Esophagus (tissue), 2 donors: Measurements from ENCODE around the gene LTK. TPM values are rescaled to one million over a fixed set of nuclear protein-coding genes. Genes with fewer than 3 reads are reported as not detected.
A peak's percentile ranks its signal among the peaks of the same experiment; 100 is the strongest.

Experiments used
- H3K27ac ChIP-seq, 2 donors: one replicate each; pipeline ENCODE4 v1.5.1; 2013; ENCODE audit warnings: low read depth in 2 of 2, mild to moderate bottlenecking in 2 of 2, inconsistent platforms in 1 of 2, low read length in 1 of 2, moderate library complexity in 1 of 2
- H3K27me3 ChIP-seq, 2 donors: one replicate each; pipeline ENCODE4 v1.6.1; 2013; ENCODE audit warnings: low read length in 2 of 2, control low read depth in 1 of 2, mild to moderate bottlenecking in 1 of 2; ENCODE audit not compliant: insufficient read depth in 2 of 2, control insufficient read depth in 1 of 2
- H3K36me3 ChIP-seq, 2 donors: one replicate each; pipeline ENCODE4 v1.6.1; 2013; ENCODE audit warnings: low read length in 1 of 2; ENCODE audit not compliant: control insufficient read depth in 2 of 2, insufficient read depth in 2 of 2
- H3K4me1 ChIP-seq, 2 donors: one replicate each; pipeline ENCODE4 v1.6.1; 2013; ENCODE audit warnings: low read length in 1 of 2; ENCODE audit not compliant: control insufficient read depth in 2 of 2, insufficient read depth in 2 of 2
- H3K4me3 ChIP-seq, 2 donors: one replicate each; pipeline ENCODE4 v1.5.1; 2013; ENCODE audit warnings: low read length in 2 of 2, mild to moderate bottlenecking in 2 of 2, low read depth in 1 of 2, moderate library complexity in 1 of 2
- H3K9me3 ChIP-seq, 2 donors: one replicate each; pipeline ENCODE4 v1.6.1; 2013; ENCODE audit warnings: mild to moderate bottlenecking in 2 of 2, low read depth in 1 of 2, low read length in 1 of 2, moderate library complexity in 1 of 2; ENCODE audit not compliant: control insufficient read depth in 2 of 2, insufficient read depth in 1 of 2
- WGBS, 2 donors: extraction: QIAGEN DNeasy Blood & Tissue Kit; methylation state at CpG; one replicate each; pipeline ENCODE4 v1.1.7; 2013; 5-methylcytosine and 5-hydroxymethylcytosine counted together
- polyA plus RNA-seq, 2 donors: library from polyadenylated mRNA; stranded (reverse); fragments of 200-250 nt; gene quantifications; one replicate each; pipeline ENCODE4 v1.2.3, GENCODE V29; 2013
- donor health status: healthy with polysubstance abuse.
- donor health status: Bipolar disorder and iron deficiency.

The LTK gene
- polyA plus RNA-seq, 2 donors: 0.26 to 0.31 TPM

GRCh38 chr15:41543521-41543870 lies 29.9 kb upstream of the LTK start:
- peaks cover 0 to 3% of the 10 kb centered on the region in 2 donors for H3K4me1 ChIP-seq

GRCh38 chr15:41536866-41537265 lies 23.2 kb upstream of the LTK start:
- H3K27me3 ChIP-seq: no peaks in the 10 kb centered on the region
- no peaks in the 10 kb centered on the region for H3K4me1 ChIP-seq
- H3K36me3 ChIP-seq: peaks cover 11 to 13% of the 10 kb centered on the region in 2 donors
- no peak overlapping the region for H3K4me3 ChIP-seq
- H3K9me3 ChIP-seq: no peaks in the 10 kb centered on the region
- H3K27ac ChIP-seq: no peak overlapping the region
- 90 to 94% methylated on average over 11 of the region's 11 CpGs for WGBS, 2 donors

More at GRCh38 chr15:41543521-41543870, 29.9 kb upstream of the LTK start:
- Histone ChIP-seq H3K27me3 (no peaks in the 10 kb centered on the region), H3K9me3 (no peaks in the 10 kb centered on the region), H3K4me3 (peak overlapping the region; percentile 95 to 98), H3K36me3 (no peaks in the 10 kb centered on the region), H3K27ac (peak overlapping the region; percentile 81 to 88)
- 4 to 5% methylated on average over 8 of the region's 8 CpGs for WGBS, 2 donors

- Histone ChIP-seq H3K27ac (no peak overlapping the region), H3K9me3 (no peaks in the 10 kb centered on the region), H3K36me3 (peaks cover 13 to 18% of the 10 kb centered on the region in 2 donors), H3K4me3 (no peak overlapping the region), H3K27me3 (no peaks in the 10 kb centered on the region), H3K4me1 (no peaks in the 10 kb centered on the region)
- 95 to 96% methylated on average over 1 of the region's 1 CpG for WGBS, 2 donors
Measured at GRCh38 chr15:41535544-41535943, 21.9 kb upstream of the LTK start.

- Histone ChIP-seq H3K27ac (no peak overlapping the region), H3K4me3 (no peak overlapping the region), H3K4me1 (no peaks in the 10 kb centered on the region), H3K9me3 (no peaks in the 10 kb centered on the region), H3K27me3 (no peaks in the 10 kb centered on the region), H3K36me3 (peaks cover 15 to 43% of the 10 kb centered on the region in 2 donors)
- WGBS, 2 donors: 84 to 89% methylated on average over 6 of the region's 6 CpGs
Measured at GRCh38 chr15:41530363-41530956, 16.8 kb upstream of the LTK start.

- Histone ChIP-seq H3K27ac (no peak overlapping the region), H3K36me3 (peaks cover 0 to 42% of the 10 kb centered on the region in 2 donors), H3K4me1 (no peaks in the 10 kb centered on the region), H3K4me3 (no peak overlapping the region), H3K27me3 (no peaks in the 10 kb centered on the region), H3K9me3 (no peaks in the 10 kb centered on the region)
- 92 to 93% methylated on average over 5 of the region's 5 CpGs for WGBS, 2 donors
Measured at GRCh38 chr15:41523097-41523496, 9.5 kb upstream of the LTK start.

- peaks cover 0 to 36% of the 10 kb centered on the region in 2 donors for H3K36me3 ChIP-seq
- WGBS, 2 donors: 89 to 90% methylated on average over 9 of the region's 9 CpGs
Measured at GRCh38 chr15:41521614-41522013, 8.0 kb upstream of the LTK start.

GRCh38 chr15:41520636-41521035 lies 7.0 kb upstream of the LTK start:
- Histone ChIP-seq H3K4me3 (no peak overlapping the region), H3K9me3 (no peaks in the 10 kb centered on the region), H3K27me3 (no peaks in the 10 kb centered on the region), H3K4me1 (no peaks in the 10 kb centered on the region), H3K36me3 (peaks cover 0 to 31% of the 10 kb centered on the region in 2 donors), H3K27ac (no peak overlapping the region)
- 94 to 96% methylated on average over 16 to 17 of the region's 17 CpGs for WGBS, 2 donors

More at GRCh38 chr15:41521614-41522013, 8.0 kb upstream of the LTK start:
- Histone ChIP-seq H3K4me3 (no peak overlapping the region), H3K27me3 (no peaks in the 10 kb centered on the region), H3K4me1 (no peaks in the 10 kb centered on the region), H3K9me3 (no peaks in the 10 kb centered on the region), H3K27ac (no peak overlapping the region)

- WGBS, 2 donors: 91 to 93% methylated on average over 8 of the region's 8 CpGs
- no peak overlapping the region for H3K27ac ChIP-seq
- H3K27me3 ChIP-seq: no peaks in the 10 kb centered on the region
- peaks cover 7 to 10% of the 10 kb centered on the region in 2 donors for H3K4me1 ChIP-seq
- H3K36me3 ChIP-seq: peaks cover 0 to 23% of the 10 kb centered on the region in 2 donors
- H3K4me3 ChIP-seq: no peak overlapping the region
- H3K9me3 ChIP-seq: no peaks in the 10 kb centered on the region
Measured at GRCh38 chr15:41517895-41518449, 4.3 kb upstream of the LTK start.

GRCh38 chr15:41512940-41513505 lies 604 bp downstream of the LTK start:
- no peak overlapping the region for H3K27ac ChIP-seq
- 2% methylated on average over 40 of the region's 40 CpGs for WGBS, 2 donors
- peaks cover 18% of the 10 kb centered on the region in 2 donors for H3K4me1 ChIP-seq
- peaks cover 0 to 7% of the 10 kb centered on the region in 2 donors for H3K36me3 ChIP-seq
- peaks cover 0 to 10% of the 10 kb centered on the region in 2 donors for H3K27me3 ChIP-seq
- peak overlapping the region; percentile 2 to 38 for H3K4me3 ChIP-seq
- peaks cover 0 to 4% of the 10 kb centered on the region in 2 donors for H3K9me3 ChIP-seq
